A673 (cell line): ENCODE measurements around the gene SNX19. TPM values are rescaled to one million over a fixed set of nuclear protein-coding genes. Genes with fewer than 3 reads are reported as not detected.
"Not testable (repeated sequence)": the region's sequence is repeated elsewhere in the genome, so short reads cannot be mapped to it uniquely, and the experiment has no call there.

Source experiments
- BruUV-seq: library from RNA; stranded (reverse); fragments of 400-500 nt; replicated peaks from 2 replicates; lab custom pipeline; 2021; lab: Mats Ljungman, UMichigan
- CTCF ChIA-PET: fragments of 300-600 bp; sonication (Branson Sonifier 250); formaldehyde crosslinking; loops from one replicate; lab custom pipeline; 2022; ENCODE audit warnings: antibody characterized with exemption; lab: Charles Lee
- POLR2A ChIA-PET: fragments of 300-600 bp; sonication (Branson Sonifier 250); formaldehyde crosslinking; loops from one replicate; lab custom pipeline; 2022; ENCODE audit warnings: antibody characterized with exemption; ENCODE audit not compliant: low non-redundant PET; lab: Charles Lee
- DNase-seq: peaks from one replicate; pipeline ENCODE4 v3.0.0-alpha.2; 2015; ENCODE audit warnings: low spot score
- H3K27ac ChIP-seq: fragments of 200-600 bp; sonication (generic); 2 replicates; pipeline ENCODE4 v1.5.1; 2016; ENCODE audit warnings: mixed run types, low read depth, mild to moderate bottlenecking, mixed read lengths, antibody characterized with exemption, low read length; ENCODE audit not compliant: poor library complexity, severe bottlenecking
- H3K27me3 ChIP-seq: fragments of 200-600 bp; sonication (generic); replicated peaks from 2 replicates; pipeline ENCODE4 v1.6.1; 2017; ENCODE audit warnings: mixed run types, low read depth, mild to moderate bottlenecking, mixed read lengths, antibody characterized with exemption, low read length; ENCODE audit not compliant: insufficient read depth, poor library complexity
- H3K36me3 ChIP-seq: fragments of 200-600 bp; sonication (generic); 2 replicates; pipeline ENCODE4 v1.6.1; 2016; ENCODE audit warnings: mixed run types, mild to moderate bottlenecking, mixed read lengths, antibody characterized with exemption, low read length; ENCODE audit not compliant: insufficient read depth, poor library complexity, severe bottlenecking
- H3K4me1 ChIP-seq: fragments of 200-600 bp; sonication (generic); 2 replicates; pipeline ENCODE4 v1.6.1; 2017; ENCODE audit warnings: mixed run types, mild to moderate bottlenecking, mixed read lengths, antibody characterized with exemption, low read length; ENCODE audit not compliant: insufficient read depth, poor library complexity, severe bottlenecking
- H3K4me3 ChIP-seq: fragments of 200-600 bp; sonication (generic); 2 replicates; pipeline ENCODE4 v1.5.1; 2016; ENCODE audit warnings: low read depth, mixed run types, mild to moderate bottlenecking, mixed read lengths, low read length; ENCODE audit not compliant: poor library complexity, severe bottlenecking
- H3K9me3 ChIP-seq: fragments of 200-600 bp; sonication (generic); 2 replicates; pipeline ENCODE4 v1.6.1; 2016; ENCODE audit warnings: mixed run types, low read depth, mild to moderate bottlenecking, mixed read lengths, antibody characterized with exemption, low read length; ENCODE audit not compliant: poor library complexity, severe bottlenecking
- EZH2 ChIP-seq: fragments of 200-600 bp; sonication (generic); IDR thresholded peaks from 2 replicates; pipeline ENCODE4 v1.6.1; 2017; ENCODE audit warnings: borderline replicate concordance, low read depth, mild to moderate bottlenecking, mixed read lengths, antibody characterized with exemption, low read length; ENCODE audit not compliant: poor library complexity, severe bottlenecking
- intact Hi-C: fragments of 100-400 bp; cut with micrococcal nuclease; formaldehyde crosslinking; loops from one replicate; pipeline ENCODE4 v1.10.0; 2022; ENCODE audit not compliant: unreplicated experiment
- total RNA-seq: library from RNA; stranded (reverse); gene quantifications from 2 replicates; pipeline ENCODE4 v1.2.3, GENCODE V29; 2021
- TF ChIP-seq, protein P1 (sequence below): fragments of 300-800, 200-600 bp; sonication (generic); conservative IDR thresholded peaks from 2 replicates; pipeline ENCODE4 v1.5.1; 2017; ENCODE audit warnings: low read depth, mild to moderate bottlenecking, antibody characterized with exemption, low read length, moderate library complexity, mixed read lengths

SNX19 gene
- total RNA-seq, 1 experiment from 2014 or later: 51.9 TPM

DNA sequence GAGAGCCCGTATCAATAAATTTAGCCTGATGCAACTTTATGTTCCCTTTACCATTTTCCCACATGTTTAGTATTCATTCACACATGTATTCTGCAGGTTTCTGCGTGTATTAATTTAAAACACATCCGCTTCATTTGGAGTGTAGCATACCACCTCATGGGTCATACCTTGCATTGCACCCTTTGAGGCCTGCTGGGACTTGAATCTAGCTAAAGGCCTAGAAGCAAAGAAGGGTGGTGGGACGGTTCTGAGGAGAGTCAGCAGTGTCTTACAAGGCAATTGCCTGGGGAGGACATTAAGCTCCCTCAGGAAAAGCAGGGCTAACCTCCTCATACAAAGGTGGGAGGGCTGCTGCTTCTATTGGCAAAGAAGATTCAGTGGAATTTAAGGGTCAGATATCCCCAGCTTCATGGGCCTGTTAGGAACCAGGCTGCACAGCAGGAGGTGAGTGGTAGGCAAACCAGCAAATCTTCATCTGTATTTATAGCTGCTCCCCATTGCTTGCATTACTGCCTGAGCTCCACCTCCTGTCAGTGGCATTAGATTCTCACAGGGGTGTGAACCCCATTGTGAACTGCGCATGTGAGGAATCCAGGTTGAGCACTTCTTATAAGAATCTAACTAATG is 15.9 kb upstream of the SNX19 start:
- Histone ChIP-seq H3K27me3 (peaks cover 9% of the 10 kb centered on the region), H3K4me3 (no peak overlapping the region), H3K27ac (no peak overlapping the region), H3K4me1 (no peaks in the 10 kb centered on the region), H3K36me3 (no peaks in the 10 kb centered on the region), H3K9me3 (no peaks in the 10 kb centered on the region)
- CTCF ChIA-PET: no interaction called here
- intact Hi-C loops: no loop called here
- TF ChIP-seq EZH2: no peak
- TF ChIP-seq, protein P1, sequence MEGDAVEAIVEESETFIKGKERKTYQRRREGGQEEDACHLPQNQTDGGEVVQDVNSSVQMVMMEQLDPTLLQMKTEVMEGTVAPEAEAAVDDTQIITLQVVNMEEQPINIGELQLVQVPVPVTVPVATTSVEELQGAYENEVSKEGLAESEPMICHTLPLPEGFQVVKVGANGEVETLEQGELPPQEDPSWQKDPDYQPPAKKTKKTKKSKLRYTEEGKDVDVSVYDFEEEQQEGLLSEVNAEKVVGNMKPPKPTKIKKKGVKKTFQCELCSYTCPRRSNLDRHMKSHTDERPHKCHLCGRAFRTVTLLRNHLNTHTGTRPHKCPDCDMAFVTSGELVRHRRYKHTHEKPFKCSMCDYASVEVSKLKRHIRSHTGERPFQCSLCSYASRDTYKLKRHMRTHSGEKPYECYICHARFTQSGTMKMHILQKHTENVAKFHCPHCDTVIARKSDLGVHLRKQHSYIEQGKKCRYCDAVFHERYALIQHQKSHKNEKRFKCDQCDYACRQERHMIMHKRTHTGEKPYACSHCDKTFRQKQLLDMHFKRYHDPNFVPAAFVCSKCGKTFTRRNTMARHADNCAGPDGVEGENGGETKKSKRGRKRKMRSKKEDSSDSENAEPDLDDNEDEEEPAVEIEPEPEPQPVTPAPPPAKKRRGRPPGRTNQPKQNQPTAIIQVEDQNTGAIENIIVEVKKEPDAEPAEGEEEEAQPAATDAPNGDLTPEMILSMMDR: no peak
- no peak for DNase-seq
- POLR2A ChIA-PET: no interaction called here
- BruUV-seq: no TSS peak

DNA sequence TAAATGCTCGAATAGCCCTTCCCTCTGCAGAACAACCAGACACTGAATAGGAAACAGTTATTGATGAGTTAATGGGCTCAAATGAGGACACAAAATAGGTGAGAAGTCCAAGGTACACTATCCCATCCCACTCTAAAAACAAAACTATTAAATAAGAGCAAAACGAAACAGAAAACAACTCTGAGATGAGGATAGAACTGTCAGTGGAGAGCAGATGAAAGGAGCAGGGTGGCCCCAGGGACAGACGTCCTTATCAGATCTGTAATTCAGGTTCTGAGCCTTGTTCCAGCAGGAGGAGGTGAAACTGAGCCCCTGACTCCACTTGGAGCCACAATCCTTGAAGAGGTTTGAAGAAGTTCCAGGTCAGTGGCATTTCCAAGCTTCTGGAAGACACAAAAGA is 8.5 kb upstream of the SNX19 start:
- DNase-seq: no peak
- intact Hi-C loops: no loop called here
- Histone ChIP-seq H3K27me3 (peaks cover 11% of the 10 kb centered on the region), H3K36me3 (no peaks in the 10 kb centered on the region), H3K9me3 (no peaks in the 10 kb centered on the region), H3K27ac (no peak overlapping the region), H3K4me1 (peaks cover 4% of the 10 kb centered on the region), H3K4me3 (no peak overlapping the region)
- BruUV-seq: no TSS peak
- ChIA-PET POLR2A (no interaction called here), CTCF (interaction anchor here (1.0 kb wide), 1 partner anchor 749 kb away, joined by 3 read pairs; no protein-coding TSS in a partner anchor)
- TF ChIP-seq, protein P1: no peak
- TF ChIP-seq EZH2: no peak

DNA sequence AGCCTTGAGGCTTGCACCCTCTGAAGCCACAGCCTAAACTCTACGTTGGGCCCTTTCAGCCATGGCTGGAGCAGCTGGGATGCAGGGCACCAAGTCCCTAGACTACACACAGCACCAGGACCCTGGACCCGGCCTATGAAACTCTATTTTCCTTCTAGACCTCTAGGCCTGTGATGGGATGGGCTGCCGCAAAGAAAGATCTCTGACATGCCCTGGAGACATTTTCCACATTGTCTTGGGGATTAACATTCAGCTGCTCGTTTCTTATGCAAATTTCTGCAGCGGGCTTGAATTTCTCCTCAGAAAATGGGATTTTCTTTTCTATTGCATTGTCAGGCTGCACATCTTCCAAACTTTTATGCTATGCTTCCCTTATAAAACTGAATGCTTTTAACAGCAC is 4.3 kb upstream of the SNX19 start:
- H3K36me3 ChIP-seq, CTCF ChIA-PET, POLR2A ChIA-PET, H3K27me3 ChIP-seq, H3K4me1 ChIP-seq, H3K27ac ChIP-seq, H3K4me3 ChIP-seq, BruUV-seq, intact Hi-C loops, H3K9me3 ChIP-seq: not testable (repeated sequence)
- DNase-seq: peak; percentile 39

- Histone ChIP-seq H3K27me3 (no peaks in the 10 kb centered on the region), H3K4me3 (no peak overlapping the region), H3K27ac (no peak overlapping the region), H3K9me3 (no peaks in the 10 kb centered on the region), H3K4me1 (peaks cover 4% of the 10 kb centered on the region), H3K36me3 (peaks cover 13% of the 10 kb centered on the region)
- no peak for TF ChIP-seq EZH2
- TF ChIP-seq, protein P1: no peak
- no TSS peak for BruUV-seq
- ChIA-PET CTCF (no interaction called here), POLR2A (interaction anchor here (0.6 kb wide), 1 partner anchor 599 kb away, joined by 3 read pairs; no protein-coding TSS in a partner anchor)
- intact Hi-C loops: no loop called here
- DNase-seq: no peak
Measured at GRCh38 chr11:130918081-130918480, 1.8 kb upstream of the SNX19 start.
